GM18502 (cell line): ENCODE data around the gene PTGR3.

Experiments
- ATAC-seq: cut with Tn5 transposase; IDR thresholded peaks from one replicate; pipeline ENCODE4 v1.9.1; 2021; ENCODE audit warnings: mild to moderate bottlenecking; ENCODE audit not compliant: unreplicated experiment, poor library complexity

Gene PTGR3

GRCh38 chr18:75173738-75174137 lies 35.2 kb downstream of the PTGR3 start:
- ATAC-seq, result no peak

GRCh38 chr18:75173125-75173432 lies 35.9 kb downstream of the PTGR3 start:
- ATAC-seq, result peak; percentile 100

DNA sequence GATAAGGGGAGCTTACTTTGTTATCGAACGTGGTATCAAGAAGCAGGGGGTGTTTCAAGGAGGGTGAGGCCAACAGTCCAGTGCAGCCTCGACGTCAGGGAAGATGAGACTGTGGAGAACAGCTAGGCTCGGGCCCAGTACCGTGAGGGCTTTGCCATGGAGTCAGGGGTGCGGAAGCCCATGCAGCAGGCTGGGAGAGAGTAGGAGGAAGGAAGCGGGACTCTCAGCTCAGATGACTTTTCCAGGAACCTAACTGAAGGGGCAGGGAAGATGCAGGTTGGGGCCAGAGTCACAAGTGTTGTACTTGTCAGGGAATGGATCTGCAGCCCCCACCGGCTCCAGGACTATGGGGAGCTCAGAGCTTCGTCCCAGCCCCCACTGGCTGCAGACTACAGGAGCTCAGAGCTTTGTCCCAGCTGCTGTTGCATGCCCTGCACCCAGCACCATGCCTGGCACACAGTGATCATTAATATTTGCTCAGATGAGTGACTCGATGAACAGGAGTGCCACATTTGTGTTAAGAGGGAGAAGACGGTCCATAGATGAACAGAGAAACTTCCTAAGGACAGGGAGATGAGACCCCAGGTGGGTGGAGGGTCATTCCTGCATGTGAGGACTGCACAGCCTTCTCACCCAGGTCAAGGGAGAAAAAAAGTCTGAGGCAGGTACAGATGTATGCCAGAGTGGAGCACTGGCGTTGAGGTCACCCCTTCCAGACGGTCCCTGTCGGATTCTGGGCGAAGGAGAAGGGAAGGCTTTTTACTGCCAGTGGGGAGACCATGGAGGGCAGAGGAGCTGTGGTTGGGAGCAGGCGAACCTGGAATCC lies 36.4 kb downstream of the PTGR3 start:
- peak; percentile 26 for ATAC-seq

GRCh38 chr18:75170916-75171315 lies 38.0 kb downstream of the PTGR3 start:
- ATAC-seq, result no peak

DNA sequence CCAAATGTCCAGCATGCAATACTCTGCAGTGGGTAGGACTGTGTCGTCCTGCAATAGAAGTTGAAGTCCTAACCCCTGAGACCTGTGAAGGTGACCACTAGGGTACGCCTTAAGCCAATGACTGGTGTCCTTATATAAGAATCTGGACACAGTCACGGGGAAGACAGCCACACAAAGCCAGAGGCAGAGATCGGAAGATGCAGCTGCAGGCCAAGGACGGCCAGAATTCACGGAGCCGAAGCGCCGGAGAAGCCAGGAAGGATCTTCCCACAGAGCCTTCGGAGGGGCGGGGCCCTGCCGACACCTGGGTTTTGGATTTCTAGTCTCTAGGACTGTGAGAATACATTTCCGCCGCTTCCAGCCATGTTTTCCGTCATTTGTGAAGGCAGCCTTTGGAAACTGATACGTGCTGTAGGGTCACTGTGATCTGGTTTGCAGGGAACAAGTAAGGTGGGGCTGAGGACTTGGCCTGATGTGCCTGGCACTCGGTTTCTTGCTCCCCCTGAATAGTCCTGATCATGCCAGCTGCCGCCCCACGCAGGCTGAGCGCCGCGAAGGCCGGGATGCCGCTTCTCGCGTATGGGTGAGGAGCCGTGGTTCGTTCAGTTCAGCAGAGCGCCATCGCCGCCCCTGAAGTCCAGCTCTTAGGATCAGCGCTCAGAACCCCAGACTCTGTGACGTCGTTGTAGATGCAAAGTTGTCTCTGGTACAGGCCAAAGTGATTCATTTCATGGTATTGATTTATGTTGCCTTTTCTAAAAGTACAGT lies 38.7 kb downstream of the PTGR3 start:
- no peak for ATAC-seq

DNA sequence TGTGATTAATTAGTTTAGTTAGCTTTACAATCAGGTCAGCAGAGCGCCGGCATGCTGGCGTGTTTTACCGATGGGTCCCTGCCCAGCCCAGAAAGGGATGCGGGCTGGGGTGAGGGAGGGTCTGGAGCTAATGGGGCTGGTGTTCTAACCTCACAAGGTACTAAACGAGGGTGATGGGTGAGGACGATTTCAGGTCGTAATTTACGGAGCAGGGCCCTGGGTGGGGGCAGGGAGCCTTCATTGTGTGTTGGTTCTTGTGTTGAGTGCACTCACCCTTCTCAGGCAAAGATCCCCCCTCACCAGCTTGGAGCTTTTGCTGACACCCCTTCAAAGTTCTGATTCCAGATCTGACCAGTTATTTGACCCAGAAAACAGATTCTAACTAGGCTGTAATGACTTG lies 39.5 kb downstream of the PTGR3 start:
- ATAC-seq, result no peak

DNA sequence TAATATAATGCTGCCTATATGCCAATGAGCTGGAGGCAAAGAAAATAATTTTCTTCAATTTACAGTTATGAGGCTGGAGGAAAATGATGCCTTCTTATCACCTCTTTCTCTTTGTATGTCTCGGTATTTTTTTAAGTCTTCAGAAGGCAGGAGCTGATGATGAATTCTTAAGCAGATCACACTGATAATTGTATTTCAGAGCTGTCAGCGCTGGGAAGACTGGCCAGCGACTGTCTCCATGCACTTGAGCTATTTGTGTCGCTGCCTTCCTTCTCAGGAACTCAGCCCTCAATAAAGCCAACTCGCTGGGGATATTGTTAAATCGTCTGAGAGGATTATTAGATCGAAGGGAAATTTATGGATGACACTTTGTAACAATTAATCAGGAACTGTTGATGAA lies 40.3 kb downstream of the PTGR3 start:
- ATAC-seq, result no peak

GRCh38 chr18:75167759-75168618 lies 41.0 kb downstream of the PTGR3 start:
- no peak for ATAC-seq

DNA sequence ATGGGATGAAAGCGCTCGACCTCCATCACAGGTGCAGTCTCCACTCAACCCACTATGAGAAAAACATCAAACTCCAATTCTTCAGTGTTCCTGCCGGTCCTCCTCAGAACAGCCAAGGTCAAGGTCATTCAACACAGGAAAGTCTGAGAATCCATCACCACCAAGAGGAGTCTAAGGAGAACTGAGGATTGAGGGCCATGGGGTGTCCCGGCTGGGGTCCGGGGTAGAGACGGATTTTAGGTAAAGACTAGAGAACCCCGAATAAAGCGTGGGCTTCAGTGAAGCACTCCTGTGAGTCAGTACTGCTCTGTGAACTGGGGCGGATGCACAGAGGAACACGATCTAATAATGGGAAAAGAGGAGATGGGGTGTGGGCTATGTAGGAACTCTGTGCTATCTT lies 41.8 kb downstream of the PTGR3 start:
- no peak for ATAC-seq

GRCh38 chr18:75165926-75166325 lies 43.0 kb downstream of the PTGR3 start:
- no peak for ATAC-seq

DNA sequence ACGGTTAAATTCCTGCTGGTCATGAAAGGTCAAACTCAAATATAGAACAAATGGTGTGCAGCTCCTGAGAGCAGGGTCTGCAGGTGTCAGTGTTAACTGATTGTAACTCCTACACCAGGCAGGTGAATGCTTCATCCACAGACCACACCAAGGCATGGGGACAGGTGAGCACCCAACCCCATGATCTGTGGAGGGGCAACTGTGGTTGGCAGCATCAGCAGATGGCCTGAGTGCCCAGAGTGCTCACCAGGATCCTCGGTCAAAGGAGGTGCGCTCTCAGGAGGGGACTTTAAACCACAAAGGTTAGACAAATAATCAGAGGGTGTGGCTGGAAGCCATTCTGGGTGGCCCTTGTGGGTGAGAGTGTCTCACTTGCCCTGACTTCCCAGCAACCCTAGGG lies 44.5 kb downstream of the PTGR3 start:
- no peak for ATAC-seq

GRCh38 chr18:75163736-75164135 lies 45.2 kb downstream of the PTGR3 start:
- no peak for ATAC-seq

- ATAC-seq, result no peak
These were observed 46.0 kb downstream of the PTGR3 start for GRCh38 chr18:75162978-75163377.

GRCh38 chr18:75162467-75162866 lies 46.5 kb downstream of the PTGR3 start:
- no peak for ATAC-seq

GRCh38 chr18:75161256-75162028 lies 47.5 kb downstream of the PTGR3 start:
- ATAC-seq, result peak; percentile 55

GRCh38 chr18:75160364-75160763 lies 48.6 kb downstream of the PTGR3 start:
- no peak for ATAC-seq

- ATAC-seq, result no peak
These were observed 49.1 kb downstream of the PTGR3 start for GRCh38 chr18:75159646-75160356.

GRCh38 chr18:75159238-75159518 lies 49.8 kb downstream of the PTGR3 start:
- no peak for ATAC-seq
